ENCODE data around the gene NOMO2.
A peak's percentile ranks its signal among the peaks of the same experiment; 100 is the strongest.

Gene NOMO2, protein sequence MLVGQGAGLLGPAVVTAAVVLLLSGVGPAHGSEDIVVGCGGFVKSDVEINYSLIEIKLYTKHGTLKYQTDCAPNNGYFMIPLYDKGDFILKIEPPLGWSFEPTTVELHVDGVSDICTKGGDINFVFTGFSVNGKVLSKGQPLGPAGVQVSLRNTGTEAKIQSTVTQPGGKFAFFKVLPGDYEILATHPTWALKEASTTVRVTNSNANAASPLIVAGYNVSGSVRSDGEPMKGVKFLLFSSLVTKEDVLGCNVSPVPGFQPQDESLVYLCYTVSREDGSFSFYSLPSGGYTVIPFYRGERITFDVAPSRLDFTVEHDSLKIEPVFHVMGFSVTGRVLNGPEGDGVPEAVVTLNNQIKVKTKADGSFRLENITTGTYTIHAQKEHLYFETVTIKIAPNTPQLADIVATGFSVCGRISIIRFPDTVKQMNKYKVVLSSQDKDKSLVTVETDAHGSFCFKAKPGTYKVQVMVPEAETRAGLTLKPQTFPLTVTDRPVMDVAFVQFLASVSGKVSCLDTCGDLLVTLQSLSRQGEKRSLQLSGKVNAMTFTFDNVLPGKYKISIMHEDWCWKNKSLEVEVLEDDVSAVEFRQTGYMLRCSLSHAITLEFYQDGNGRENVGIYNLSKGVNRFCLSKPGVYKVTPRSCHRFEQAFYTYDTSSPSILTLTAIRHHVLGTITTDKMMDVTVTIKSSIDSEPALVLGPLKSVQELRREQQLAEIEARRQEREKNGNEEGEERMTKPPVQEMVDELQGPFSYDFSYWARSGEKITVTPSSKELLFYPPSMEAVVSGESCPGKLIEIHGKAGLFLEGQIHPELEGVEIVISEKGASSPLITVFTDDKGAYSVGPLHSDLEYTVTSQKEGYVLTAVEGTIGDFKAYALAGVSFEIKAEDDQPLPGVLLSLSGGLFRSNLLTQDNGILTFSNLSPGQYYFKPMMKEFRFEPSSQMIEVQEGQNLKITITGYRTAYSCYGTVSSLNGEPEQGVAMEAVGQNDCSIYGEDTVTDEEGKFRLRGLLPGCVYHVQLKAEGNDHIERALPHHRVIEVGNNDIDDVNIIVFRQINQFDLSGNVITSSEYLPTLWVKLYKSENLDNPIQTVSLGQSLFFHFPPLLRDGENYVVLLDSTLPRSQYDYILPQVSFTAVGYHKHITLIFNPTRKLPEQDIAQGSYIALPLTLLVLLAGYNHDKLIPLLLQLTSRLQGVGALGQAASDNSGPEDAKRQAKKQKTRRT

DNA sequence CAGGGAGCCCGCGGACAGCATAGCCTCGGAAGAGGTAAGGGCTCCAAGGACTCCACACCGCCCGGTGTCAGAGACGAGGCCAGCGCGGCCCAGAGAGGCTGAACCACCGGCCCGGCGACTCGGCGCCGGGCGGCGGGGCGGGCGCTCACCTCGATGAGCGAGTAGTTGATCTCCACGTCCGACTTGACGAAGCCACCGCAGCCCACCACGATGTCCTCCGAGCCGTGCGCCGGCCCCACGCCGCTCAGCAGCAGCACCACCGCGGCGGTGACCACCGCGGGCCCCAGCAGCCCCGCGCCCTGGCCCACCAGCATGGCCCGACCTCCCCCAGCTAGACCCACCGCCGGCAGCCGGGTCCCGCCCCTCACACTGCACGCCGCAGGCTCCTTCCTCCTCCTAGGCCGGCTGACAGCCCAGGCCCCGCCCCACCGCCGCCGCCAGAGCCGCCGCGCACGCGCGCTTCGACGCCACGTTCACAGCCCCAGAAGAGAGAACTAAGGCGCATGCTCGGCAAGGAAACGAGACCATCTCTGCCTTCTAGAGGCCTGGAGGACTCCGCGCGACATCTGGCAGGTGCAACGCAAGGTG, at the start of gene NOMO2:
NOMO2 (minus strand) TSS at position 371 of the 588 bp plus-strand sequence; CDS start at position 314, 57 bp downstream.
- TF ChIP-seq, protein P1, sequence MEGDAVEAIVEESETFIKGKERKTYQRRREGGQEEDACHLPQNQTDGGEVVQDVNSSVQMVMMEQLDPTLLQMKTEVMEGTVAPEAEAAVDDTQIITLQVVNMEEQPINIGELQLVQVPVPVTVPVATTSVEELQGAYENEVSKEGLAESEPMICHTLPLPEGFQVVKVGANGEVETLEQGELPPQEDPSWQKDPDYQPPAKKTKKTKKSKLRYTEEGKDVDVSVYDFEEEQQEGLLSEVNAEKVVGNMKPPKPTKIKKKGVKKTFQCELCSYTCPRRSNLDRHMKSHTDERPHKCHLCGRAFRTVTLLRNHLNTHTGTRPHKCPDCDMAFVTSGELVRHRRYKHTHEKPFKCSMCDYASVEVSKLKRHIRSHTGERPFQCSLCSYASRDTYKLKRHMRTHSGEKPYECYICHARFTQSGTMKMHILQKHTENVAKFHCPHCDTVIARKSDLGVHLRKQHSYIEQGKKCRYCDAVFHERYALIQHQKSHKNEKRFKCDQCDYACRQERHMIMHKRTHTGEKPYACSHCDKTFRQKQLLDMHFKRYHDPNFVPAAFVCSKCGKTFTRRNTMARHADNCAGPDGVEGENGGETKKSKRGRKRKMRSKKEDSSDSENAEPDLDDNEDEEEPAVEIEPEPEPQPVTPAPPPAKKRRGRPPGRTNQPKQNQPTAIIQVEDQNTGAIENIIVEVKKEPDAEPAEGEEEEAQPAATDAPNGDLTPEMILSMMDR (IDR thresholded peaks at IDR 0.05), result peak; percentile 14; the same call in 1 of the 2 replicates

DNA sequence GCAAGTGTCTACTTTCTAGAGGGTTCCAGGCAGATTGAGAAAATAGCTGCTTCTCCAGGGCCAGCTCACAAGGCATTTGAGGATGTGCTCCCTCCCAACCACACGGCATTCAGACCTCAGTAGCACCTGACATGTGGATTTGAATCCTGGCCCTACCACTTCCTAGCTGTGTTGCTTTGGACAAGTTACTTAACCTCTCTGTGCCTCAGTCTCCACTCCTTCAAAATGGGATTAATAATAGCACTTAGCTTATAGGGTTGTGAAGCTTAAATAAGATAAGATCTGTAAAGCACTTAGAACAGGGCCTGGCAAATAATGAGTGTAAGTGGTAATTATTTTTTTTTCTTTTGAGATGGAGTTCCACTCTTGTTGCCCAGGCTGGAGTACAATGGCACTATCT, 21.0 kb upstream of the NOMO2 start:
- TF ChIP-seq, protein P1 (IDR thresholded peaks at IDR 0.05), result no peak

DNA sequence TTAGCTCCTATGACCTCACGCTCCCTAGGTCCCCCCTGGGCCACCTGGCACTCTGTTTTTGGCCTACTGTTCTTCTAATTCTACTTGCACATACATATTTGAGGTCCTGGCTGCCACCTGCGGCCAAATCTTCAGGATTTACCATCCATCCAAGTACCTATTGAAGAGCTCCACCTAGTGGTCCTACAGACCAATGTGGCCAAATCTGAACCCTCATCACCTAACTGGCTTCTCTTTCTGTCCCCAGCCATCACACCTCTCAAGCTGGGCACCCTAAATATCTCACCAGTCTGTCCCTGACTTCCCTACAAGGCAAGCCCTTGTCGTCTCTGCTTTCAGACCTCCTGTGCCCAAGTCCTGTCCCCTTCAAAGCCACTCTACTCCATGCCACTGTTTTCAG, 24.9 kb downstream of the NOMO2 start:
- TF ChIP-seq, protein P1 (IDR thresholded peaks at IDR 0.05), result peak; percentile 17; the same call in 1 of the 2 replicates

Measured in LNCAP (cell line).